Measurements from ENCODE around the gene PIP5K1C.

PIP5K1C gene

DNA sequence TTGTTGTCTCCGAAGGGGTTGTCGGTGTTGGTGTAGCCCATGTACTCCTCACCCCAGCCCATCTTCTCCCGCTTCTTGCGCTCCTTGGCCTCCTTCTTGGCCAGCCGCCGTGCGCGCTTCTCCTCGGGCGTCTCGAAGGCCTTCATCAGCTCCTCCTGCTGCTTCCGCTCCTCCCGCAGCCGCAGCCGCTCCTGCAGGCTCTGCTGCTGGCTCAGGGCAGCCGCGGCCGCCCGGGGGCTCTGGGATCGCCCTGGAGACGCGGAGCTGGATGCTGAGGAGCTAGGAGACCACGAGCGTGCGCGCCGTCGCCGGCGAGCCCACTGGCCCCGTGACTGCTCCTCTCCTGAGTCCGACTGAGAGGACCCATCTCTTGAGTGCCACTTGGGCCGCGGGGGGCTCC, 76.6 kb downstream of the PIP5K1C start:
- Histone ChIP-seq H3K9ac (ENCODE audit: low read depth, low read length) (no peak overlapping the region), H3K36me3 (ENCODE audit: control insufficient read depth, insufficient read depth, low read length) (peaks cover 28% of the 10 kb centered on the region), H3K4me3 (ENCODE audit: low read depth, low read length) (no peak overlapping the region), H3K27ac (ENCODE audit: low read depth, low read length) (no peak overlapping the region), H3K9me3 (ENCODE audit: control insufficient read depth, insufficient read depth, low read length) (no peaks in the 10 kb centered on the region), H3K27me3 (ENCODE audit: control insufficient read depth, insufficient read depth, low read length) (no peaks in the 10 kb centered on the region), H3K4me1 (ENCODE audit: control insufficient read depth, insufficient read depth, low read length) (no peaks in the 10 kb centered on the region)

DNA sequence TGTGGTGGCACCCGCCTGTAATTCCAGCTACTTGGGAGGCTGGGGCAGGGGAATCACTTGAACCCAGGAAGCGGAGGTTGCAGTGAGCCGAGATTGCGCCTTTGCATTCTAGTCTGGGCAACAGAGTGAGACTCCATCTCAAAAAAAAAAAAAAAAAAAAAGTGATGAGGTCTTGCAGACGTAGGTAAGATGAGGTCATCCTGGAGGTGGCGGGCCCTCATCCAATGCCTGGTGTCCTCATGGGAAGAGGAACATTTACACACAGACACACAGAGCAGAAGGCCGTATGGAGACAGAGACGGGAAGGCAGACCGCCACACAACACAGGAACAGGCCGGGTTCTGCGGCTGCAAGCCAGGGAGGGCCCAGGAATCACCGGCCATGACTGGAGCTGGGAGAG, 78.0 kb downstream of the PIP5K1C start:
- Histone ChIP-seq H3K36me3 (ENCODE audit: control insufficient read depth, insufficient read depth, low read length) (peaks cover 29% of the 10 kb centered on the region), H3K4me1 (ENCODE audit: control insufficient read depth, insufficient read depth, low read length) (no peaks in the 10 kb centered on the region), H3K9ac (ENCODE audit: low read depth, low read length) (no peak overlapping the region)

DNA sequence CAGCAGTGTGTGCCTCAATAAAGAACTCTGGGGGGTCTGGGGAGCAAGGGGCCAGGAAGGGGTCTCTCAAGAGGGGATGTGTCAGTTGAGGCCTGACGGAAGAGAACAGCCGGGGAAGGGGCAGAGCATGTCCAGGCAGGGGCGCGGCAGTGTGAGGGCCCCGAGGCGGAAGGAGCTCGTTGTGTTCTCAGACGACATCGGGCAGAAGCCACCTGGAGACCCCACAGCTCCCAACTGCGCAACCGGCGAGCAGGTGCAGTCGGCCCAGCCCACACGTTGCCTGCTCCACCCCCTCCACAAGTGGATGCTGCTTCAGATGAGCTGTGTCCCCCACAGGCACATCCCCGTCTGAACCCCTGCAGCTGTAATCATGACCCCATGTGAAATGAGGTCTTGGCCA, 78.6 kb downstream of the PIP5K1C start:
- H3K27ac ChIP-seq (ENCODE audit: low read depth, low read length), result no peak overlapping the region
- H3K4me1 ChIP-seq (ENCODE audit: control insufficient read depth, insufficient read depth, low read length), result no peaks in the 10 kb centered on the region
- H3K27me3 ChIP-seq (ENCODE audit: control insufficient read depth, insufficient read depth, low read length), result no peaks in the 10 kb centered on the region
- H3K4me3 ChIP-seq (ENCODE audit: low read depth, low read length), result no peak overlapping the region
- no peaks in the 10 kb centered on the region for H3K9me3 ChIP-seq (ENCODE audit: control insufficient read depth, insufficient read depth, low read length)
- peaks cover 35% of the 10 kb centered on the region for H3K36me3 ChIP-seq (ENCODE audit: control insufficient read depth, insufficient read depth, low read length)
- no peak overlapping the region for H3K9ac ChIP-seq (ENCODE audit: low read depth, low read length)

More for the DNA sequence above, 78.0 kb downstream of the PIP5K1C start:
- H3K27ac ChIP-seq (ENCODE audit: low read depth, low read length), result no peak overlapping the region
- no peaks in the 10 kb centered on the region for H3K9me3 ChIP-seq (ENCODE audit: control insufficient read depth, insufficient read depth, low read length)
- no peak overlapping the region for H3K4me3 ChIP-seq (ENCODE audit: low read depth, low read length)
- H3K27me3 ChIP-seq (ENCODE audit: control insufficient read depth, insufficient read depth, low read length), result no peaks in the 10 kb centered on the region

DNA sequence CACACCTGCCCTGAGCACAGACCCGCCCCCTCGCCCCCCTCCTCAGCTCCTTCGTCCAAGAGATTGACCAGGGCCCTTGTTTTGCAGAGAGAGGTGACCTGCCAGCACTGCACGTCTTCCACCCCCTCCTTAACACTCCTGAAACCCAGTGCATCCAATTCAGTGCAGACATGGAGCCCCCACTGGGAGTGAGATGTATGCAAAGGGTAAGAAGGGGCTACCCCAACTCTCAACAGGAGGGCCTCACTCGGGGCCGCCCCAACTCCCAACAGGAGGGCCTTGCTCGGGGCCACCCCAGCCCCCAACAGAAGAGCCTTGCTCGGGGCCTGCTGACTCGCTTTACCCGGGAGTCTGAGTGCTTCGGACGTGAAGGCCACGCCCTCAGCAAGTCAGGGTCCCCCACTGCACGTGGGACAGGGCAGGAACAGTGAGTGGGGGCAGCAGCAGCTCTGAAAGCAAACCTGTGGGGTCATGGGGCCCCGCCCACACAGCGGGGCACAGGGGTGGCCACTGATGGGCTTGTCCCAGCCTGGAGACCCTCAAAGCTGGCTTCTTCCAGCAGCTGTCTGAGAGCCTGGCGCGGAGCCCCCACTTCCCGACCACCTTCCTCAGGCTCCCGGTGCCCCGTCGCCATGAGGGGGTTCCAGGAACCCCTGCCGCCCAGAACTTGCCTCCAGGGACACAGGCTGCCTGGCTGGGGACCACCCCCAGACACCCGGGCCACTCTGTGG, 79.3 kb downstream of the PIP5K1C start:
- Histone ChIP-seq H3K4me3 (ENCODE audit: low read depth, low read length) (no peak overlapping the region), H3K9me3 (ENCODE audit: control insufficient read depth, insufficient read depth, low read length) (no peaks in the 10 kb centered on the region), H3K27ac (ENCODE audit: low read depth, low read length) (no peak overlapping the region), H3K9ac (ENCODE audit: low read depth, low read length) (no peak overlapping the region), H3K27me3 (ENCODE audit: control insufficient read depth, insufficient read depth, low read length) (no peaks in the 10 kb centered on the region), H3K4me1 (ENCODE audit: control insufficient read depth, insufficient read depth, low read length) (no peaks in the 10 kb centered on the region), H3K36me3 (ENCODE audit: control insufficient read depth, insufficient read depth, low read length) (peaks cover 37% of the 10 kb centered on the region)

DNA sequence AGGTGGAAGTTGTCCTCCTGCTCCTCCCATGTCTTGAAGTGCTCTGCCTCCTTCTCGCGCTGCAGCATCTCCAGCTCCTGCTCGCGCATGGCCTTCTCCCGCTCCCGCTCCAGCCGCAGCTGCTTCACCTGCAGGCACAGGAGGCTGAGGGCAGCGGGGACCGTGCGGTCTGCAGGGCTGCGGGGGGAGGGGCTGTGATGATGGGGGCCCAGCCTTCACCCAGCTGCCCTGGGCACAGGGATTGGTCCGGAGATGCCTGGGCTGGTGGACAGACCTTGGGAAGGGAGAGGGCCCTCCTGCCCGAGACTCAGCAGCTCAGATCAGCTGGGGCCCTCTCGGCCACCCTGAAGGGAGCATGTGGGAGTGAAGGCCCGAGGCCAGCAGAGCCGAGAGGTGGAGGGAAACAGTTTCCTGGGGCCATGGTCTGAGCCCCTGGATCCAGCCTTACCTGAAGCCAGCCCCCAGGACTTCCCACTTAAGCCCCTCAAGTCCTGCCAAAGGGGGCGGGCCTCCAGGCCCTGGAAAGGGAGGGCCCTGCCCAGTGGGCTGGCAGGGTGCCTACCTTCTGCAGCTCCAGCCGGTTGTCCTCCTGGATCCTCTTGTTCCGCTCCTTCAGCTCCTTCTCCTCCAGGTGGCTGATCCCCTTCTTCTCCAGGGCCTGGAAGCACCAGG, 80.0 kb downstream of the PIP5K1C start:
- H3K9me3 ChIP-seq (ENCODE audit: control insufficient read depth, insufficient read depth, low read length), result no peaks in the 10 kb centered on the region
- no peaks in the 10 kb centered on the region for H3K27me3 ChIP-seq (ENCODE audit: control insufficient read depth, insufficient read depth, low read length)
- H3K4me1 ChIP-seq (ENCODE audit: control insufficient read depth, insufficient read depth, low read length), result no peaks in the 10 kb centered on the region
- no peak overlapping the region for H3K27ac ChIP-seq (ENCODE audit: low read depth, low read length)
- H3K9ac ChIP-seq (ENCODE audit: low read depth, low read length), result no peak overlapping the region
- H3K36me3 ChIP-seq (ENCODE audit: control insufficient read depth, insufficient read depth, low read length), result peaks cover 40% of the 10 kb centered on the region
- H3K4me3 ChIP-seq (ENCODE audit: low read depth, low read length), result no peak overlapping the region

DNA sequence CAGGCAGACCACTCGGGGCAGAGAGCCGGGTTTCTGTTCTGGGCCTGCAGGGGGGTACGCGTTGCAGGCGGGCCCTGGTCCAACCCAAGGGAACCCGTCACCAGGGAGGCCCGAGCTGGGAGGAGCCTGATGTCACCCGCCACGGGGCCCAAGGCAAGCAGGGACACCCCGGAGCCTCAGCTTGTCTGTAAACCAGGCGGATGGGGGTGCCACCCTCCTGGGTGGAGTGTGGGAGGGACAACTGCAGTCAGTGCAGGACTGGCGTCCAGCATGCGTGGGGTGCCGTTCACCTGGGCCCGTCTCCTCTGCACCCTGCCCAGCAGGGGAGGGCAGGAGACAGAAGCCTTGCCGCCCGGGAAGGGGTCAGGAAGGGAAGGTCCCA, 80.6 kb downstream of the PIP5K1C start:
- Histone ChIP-seq H3K4me1 (ENCODE audit: control insufficient read depth, insufficient read depth, low read length) (no peaks in the 10 kb centered on the region), H3K9ac (ENCODE audit: low read depth, low read length) (no peak overlapping the region), H3K36me3 (ENCODE audit: control insufficient read depth, insufficient read depth, low read length) (peaks cover 40% of the 10 kb centered on the region), H3K27me3 (ENCODE audit: control insufficient read depth, insufficient read depth, low read length) (no peaks in the 10 kb centered on the region), H3K9me3 (ENCODE audit: control insufficient read depth, insufficient read depth, low read length) (no peaks in the 10 kb centered on the region), H3K4me3 (ENCODE audit: low read depth, low read length) (no peak overlapping the region), H3K27ac (ENCODE audit: low read depth, low read length) (no peak overlapping the region)

DNA sequence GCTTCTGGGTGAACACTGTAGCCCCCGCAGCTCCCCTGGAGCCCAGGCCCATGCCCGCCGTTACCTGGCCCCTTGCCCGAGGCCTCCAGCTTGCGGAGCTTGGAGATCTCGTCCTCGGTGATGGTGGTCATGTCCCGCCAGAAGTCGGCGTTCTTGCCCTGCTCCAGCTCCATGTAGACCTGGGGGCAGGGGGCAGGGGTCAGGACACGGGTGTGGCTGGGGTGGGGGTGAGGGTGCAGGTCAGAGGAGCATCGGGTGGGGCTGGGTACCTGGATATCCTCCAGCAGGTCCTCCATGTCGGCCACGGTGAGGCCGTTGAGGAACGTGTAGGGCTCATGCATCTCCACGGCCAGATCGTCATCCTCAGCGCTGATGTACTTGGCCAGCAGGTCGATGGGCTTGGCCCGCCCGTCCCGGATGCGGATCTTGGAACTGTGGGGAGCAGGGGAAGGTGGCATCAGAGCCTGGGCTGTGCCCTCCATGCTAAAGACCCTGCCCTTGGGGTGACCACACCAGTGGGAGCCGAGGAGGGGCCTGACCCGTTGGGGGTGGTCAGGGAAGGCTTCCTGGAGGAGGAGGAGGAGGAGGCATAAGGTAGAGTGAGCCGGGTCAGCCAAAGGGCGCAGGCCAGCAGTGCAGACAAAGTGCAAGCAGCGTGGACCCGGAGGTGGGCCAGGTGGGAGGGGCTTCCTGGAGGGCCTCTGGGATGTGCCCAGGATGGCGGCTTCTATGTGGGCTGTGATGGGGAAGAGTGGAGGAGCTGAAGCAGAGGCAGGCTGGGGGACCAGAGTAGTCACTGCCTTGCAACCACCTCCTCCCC, 81.2 kb downstream of the PIP5K1C start:
- Histone ChIP-seq H3K36me3 (ENCODE audit: control insufficient read depth, insufficient read depth, low read length) (peaks cover 40% of the 10 kb centered on the region), H3K9me3 (ENCODE audit: control insufficient read depth, insufficient read depth, low read length) (no peaks in the 10 kb centered on the region), H3K4me1 (ENCODE audit: control insufficient read depth, insufficient read depth, low read length) (no peaks in the 10 kb centered on the region), H3K9ac (ENCODE audit: low read depth, low read length) (no peak overlapping the region), H3K27me3 (ENCODE audit: control insufficient read depth, insufficient read depth, low read length) (no peaks in the 10 kb centered on the region), H3K4me3 (ENCODE audit: low read depth, low read length) (no peak overlapping the region), H3K27ac (ENCODE audit: low read depth, low read length) (no peak overlapping the region)

DNA sequence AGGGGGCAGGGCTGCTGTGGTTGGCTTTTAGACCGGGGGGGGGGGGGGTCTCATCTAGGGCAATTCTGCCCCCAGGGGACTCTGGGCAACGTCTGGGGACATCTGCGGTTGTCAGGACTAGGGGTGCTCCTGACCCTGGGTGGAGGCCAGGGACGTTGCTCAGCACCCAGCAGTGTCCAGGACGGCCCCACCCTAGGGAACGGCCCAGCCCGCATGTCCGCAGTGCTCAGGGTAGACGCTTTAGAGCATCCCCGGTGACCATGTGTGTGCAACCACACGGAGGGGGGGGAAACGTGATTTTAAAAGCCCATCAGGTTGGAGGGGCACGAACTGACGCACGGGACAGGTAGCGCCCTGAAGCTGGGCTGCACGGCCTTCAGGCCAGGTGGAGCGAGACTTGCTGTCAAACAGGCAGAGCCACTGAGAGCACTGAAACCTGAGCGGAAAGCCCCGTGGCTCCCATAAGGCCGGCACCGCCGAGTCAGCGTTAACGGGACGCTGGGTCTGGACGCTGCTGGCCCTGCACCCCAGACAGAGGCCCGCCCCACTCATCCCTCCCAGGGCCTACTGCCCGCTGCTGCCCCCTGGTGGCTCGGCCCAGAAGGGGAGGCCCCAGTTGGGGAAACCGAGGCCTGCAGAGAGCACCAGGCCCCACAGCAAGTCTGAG, 82.0 kb downstream of the PIP5K1C start:
- Histone ChIP-seq H3K9ac (ENCODE audit: low read depth, low read length) (no peak overlapping the region), H3K36me3 (ENCODE audit: control insufficient read depth, insufficient read depth, low read length) (peaks cover 36% of the 10 kb centered on the region), H3K27ac (ENCODE audit: low read depth, low read length) (no peak overlapping the region), H3K27me3 (ENCODE audit: control insufficient read depth, insufficient read depth, low read length) (no peaks in the 10 kb centered on the region), H3K4me3 (ENCODE audit: low read depth, low read length) (no peak overlapping the region), H3K9me3 (ENCODE audit: control insufficient read depth, insufficient read depth, low read length) (no peaks in the 10 kb centered on the region), H3K4me1 (ENCODE audit: control insufficient read depth, insufficient read depth, low read length) (no peaks in the 10 kb centered on the region)

DNA sequence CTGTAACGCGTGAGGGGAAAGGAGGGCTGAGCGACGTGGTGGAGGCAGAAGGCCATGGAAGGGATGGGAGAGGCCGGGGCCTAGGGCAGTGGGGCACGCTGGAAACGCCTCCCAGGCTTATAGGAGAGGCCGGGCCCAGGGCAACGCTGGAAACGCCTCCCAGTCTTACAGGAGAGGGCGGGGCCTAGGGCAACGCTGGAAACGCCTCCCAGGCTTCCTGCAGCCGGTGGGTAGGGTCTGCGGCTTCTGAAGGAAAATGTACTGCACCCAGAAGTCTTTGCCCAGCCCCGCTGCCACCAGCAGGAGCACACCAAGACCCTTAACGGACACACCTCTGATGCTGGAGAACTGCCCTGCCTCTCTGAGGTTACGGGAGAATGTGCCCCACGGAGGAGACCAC, 82.8 kb downstream of the PIP5K1C start:
- H3K9me3 ChIP-seq (ENCODE audit: control insufficient read depth, insufficient read depth, low read length), result no peaks in the 10 kb centered on the region
- no peaks in the 10 kb centered on the region for H3K4me1 ChIP-seq (ENCODE audit: control insufficient read depth, insufficient read depth, low read length)
- peaks cover 35% of the 10 kb centered on the region for H3K36me3 ChIP-seq (ENCODE audit: control insufficient read depth, insufficient read depth, low read length)
- no peak overlapping the region for H3K27ac ChIP-seq (ENCODE audit: low read depth, low read length)
- H3K9ac ChIP-seq (ENCODE audit: low read depth, low read length), result no peak overlapping the region
- no peaks in the 10 kb centered on the region for H3K27me3 ChIP-seq (ENCODE audit: control insufficient read depth, insufficient read depth, low read length)
- H3K4me3 ChIP-seq (ENCODE audit: low read depth, low read length), result no peak overlapping the region

DNA sequence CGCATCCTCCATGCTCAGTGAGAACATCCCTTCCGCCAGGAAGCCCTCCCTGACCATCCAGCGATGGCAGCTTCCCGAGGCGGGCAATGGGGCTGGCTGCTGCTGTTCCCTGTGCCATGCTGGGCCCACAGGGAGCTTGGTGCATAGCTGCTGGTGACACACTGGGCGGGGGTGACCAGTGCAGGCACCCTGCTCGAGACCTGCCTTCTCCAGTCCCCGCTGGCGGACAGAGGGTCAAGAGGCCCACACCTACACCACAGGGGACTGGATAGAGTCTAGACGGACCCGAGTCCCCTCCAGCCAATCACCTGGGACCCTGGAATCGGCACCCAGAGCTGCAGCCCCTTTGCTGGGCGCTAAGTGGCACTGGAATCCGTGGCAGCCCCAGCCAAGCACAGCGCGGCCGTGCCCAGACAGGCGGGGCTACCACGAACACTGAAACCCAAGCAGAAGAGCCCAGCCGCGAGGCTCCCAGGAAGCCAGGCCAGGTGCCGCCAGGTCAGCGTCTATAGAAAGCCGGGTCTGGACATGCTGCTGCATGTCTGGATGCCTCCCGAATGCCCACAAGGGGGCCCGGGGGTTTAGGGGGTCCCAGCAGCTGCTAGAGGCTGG, 84.6 kb downstream of the PIP5K1C start:
- H3K4me1 ChIP-seq (ENCODE audit: control insufficient read depth, insufficient read depth, low read length), result no peaks in the 10 kb centered on the region
- H3K27ac ChIP-seq (ENCODE audit: low read depth, low read length), result no peak overlapping the region
- H3K9me3 ChIP-seq (ENCODE audit: control insufficient read depth, insufficient read depth, low read length), result no peaks in the 10 kb centered on the region
- peaks cover 43% of the 10 kb centered on the region for H3K36me3 ChIP-seq (ENCODE audit: control insufficient read depth, insufficient read depth, low read length)
- H3K4me3 ChIP-seq (ENCODE audit: low read depth, low read length), result no peak overlapping the region
- H3K9ac ChIP-seq (ENCODE audit: low read depth, low read length), result no peak overlapping the region
- H3K27me3 ChIP-seq (ENCODE audit: control insufficient read depth, insufficient read depth, low read length), result no peaks in the 10 kb centered on the region
